ENCODE results near the gene NFATC2. TPM values are rescaled to one million over a fixed set of nuclear protein-coding genes. Genes with fewer than 3 reads are reported as not detected.

Gene NFATC2
- total RNA-seq, 1 donor from 2014 or later, result 4.8 TPM

- Mint-ChIP-seq H3K4me1 (ENCODE audit: unreplicated experiment) (peaks cover 44% of the 10 kb centered on the region), H3K27ac (no peak overlapping the region), H3K9me3 (no peaks in the 10 kb centered on the region), H3K4me3 (no peak overlapping the region), H3K36me3 (peaks cover 5% of the 10 kb centered on the region), H3K27me3 (no peaks in the 10 kb centered on the region)
- no peak for DNase-seq (ENCODE audit: extremely low spot score, unreplicated experiment)
- no peak for TF ChIP-seq CTCF (conservative IDR thresholded peaks at IDR 0.05)
These were observed 55.4 kb downstream of the NFATC2 start for GRCh38 chr20:51487076-51487475.

GRCh38 chr20:51486197-51487005 lies 56.1 kb downstream of the NFATC2 start:
- no peak overlapping the region for H3K4me3 Mint-ChIP-seq
- H3K9me3 Mint-ChIP-seq, result no peaks in the 10 kb centered on the region
- no peak overlapping the region for H3K27ac Mint-ChIP-seq
- H3K27me3 Mint-ChIP-seq, result no peaks in the 10 kb centered on the region
- TF ChIP-seq CTCF (conservative IDR thresholded peaks at IDR 0.05), result no peak
- peaks cover 5% of the 10 kb centered on the region for H3K36me3 Mint-ChIP-seq
- H3K4me1 Mint-ChIP-seq (ENCODE audit: unreplicated experiment), result peaks cover 37% of the 10 kb centered on the region
- DNase-seq (ENCODE audit: extremely low spot score, unreplicated experiment), result no peak

- DNase-seq (ENCODE audit: extremely low spot score, unreplicated experiment), result no peak
- Mint-ChIP-seq H3K4me3 (no peak overlapping the region), H3K27me3 (no peaks in the 10 kb centered on the region), H3K27ac (peak overlapping the region; percentile 71), H3K9me3 (no peaks in the 10 kb centered on the region), H3K36me3 (peaks cover 5% of the 10 kb centered on the region), H3K4me1 (ENCODE audit: unreplicated experiment) (peaks cover 35% of the 10 kb centered on the region)
- no peak for TF ChIP-seq CTCF (conservative IDR thresholded peaks at IDR 0.05)
These were observed 57.7 kb downstream of the NFATC2 start for GRCh38 chr20:51484831-51485230.

GRCh38 chr20:51484141-51484815 lies 58.2 kb downstream of the NFATC2 start:
- DNase-seq (ENCODE audit: extremely low spot score, unreplicated experiment), result no peak
- Mint-ChIP-seq H3K4me3 (no peak overlapping the region), H3K36me3 (peaks cover 5% of the 10 kb centered on the region), H3K27ac (peak overlapping the region; percentile 71), H3K27me3 (no peaks in the 10 kb centered on the region), H3K9me3 (no peaks in the 10 kb centered on the region), H3K4me1 (ENCODE audit: unreplicated experiment) (peaks cover 35% of the 10 kb centered on the region)
- TF ChIP-seq CTCF (conservative IDR thresholded peaks at IDR 0.05), result no peak

GRCh38 chr20:51482836-51483473 lies 59.6 kb downstream of the NFATC2 start:
- peaks cover 26% of the 10 kb centered on the region for H3K4me1 Mint-ChIP-seq (ENCODE audit: unreplicated experiment)
- peak overlapping the region; percentile 1 for H3K27ac Mint-ChIP-seq
- H3K36me3 Mint-ChIP-seq, result peaks cover 5% of the 10 kb centered on the region
- TF ChIP-seq CTCF (conservative IDR thresholded peaks at IDR 0.05), result no peak
- H3K9me3 Mint-ChIP-seq, result no peaks in the 10 kb centered on the region
- H3K4me3 Mint-ChIP-seq, result no peak overlapping the region
- no peaks in the 10 kb centered on the region for H3K27me3 Mint-ChIP-seq
- no peak for DNase-seq (ENCODE audit: extremely low spot score, unreplicated experiment)
